Stomach (tissue), 4 donors: ENCODE measurements around the gene RNF44.

Experiments used
- EP300 ChIP-seq: sonication (generic); formaldehyde crosslinking; IDR thresholded peaks from one replicate; pipeline ENCODE4 v1.6.1; 2017; ENCODE audit warnings: antibody characterized with exemption
- POLR2A ChIP-seq, 4 donors: fragments of 450-650 bp; IDR thresholded peaks; one replicate each; pipeline ENCODE4 v1.6.1; 2016; ENCODE audit warnings: antibody characterized with exemption in 4 of 4, control low read depth in 2 of 4, mild to moderate bottlenecking in 1 of 4, moderate library complexity in 1 of 4
- TF ChIP-seq, protein P1 (sequence below), 7 experiments: fragments of 450-650 bp in 4 of 7; fragments of 200-600 bp in 3 of 7; sonication (generic) in 3 of 7; IDR thresholded peaks; one replicate each; pipeline ENCODE4 v1.5.1; 2016 to 2019; ENCODE audit warnings: antibody characterized with exemption in 7 of 7, control low read depth in 2 of 7, mild to moderate bottlenecking in 1 of 7

DNA sequence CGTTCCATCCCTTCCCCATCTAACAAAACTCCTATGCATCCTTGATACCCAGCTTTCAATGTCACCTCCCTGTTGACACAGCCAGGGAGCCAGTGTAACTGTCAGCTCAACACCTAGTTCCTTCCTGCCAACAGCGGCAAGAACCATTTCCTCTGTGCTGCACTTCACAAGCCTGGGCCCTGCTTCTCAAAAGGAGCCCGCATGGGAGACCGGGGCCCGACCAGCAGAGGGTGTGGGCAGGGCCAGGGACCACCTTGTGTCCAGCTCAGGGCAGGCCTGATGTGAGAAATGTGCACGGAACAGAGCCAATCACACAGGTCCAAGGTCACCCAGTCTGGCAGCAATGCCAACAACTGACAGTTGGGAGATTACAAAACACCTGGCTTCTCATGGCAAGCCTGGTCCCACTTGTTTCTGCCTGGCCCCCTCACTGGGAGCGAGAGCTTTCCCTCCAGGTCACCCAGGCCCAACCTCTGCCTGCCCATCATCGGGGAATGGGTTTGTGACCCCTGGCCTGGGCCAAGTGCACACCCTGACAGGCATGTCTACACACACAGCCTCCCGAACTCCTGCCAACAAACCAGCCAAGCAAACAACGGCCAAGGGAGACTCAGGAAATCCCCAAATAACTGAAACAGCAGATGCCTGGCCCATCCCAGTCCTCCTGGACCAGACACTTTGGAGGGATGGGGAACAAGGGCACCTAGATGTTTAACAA is 3.1 kb downstream of the RNF44 start:
- TF ChIP-seq, protein P1, sequence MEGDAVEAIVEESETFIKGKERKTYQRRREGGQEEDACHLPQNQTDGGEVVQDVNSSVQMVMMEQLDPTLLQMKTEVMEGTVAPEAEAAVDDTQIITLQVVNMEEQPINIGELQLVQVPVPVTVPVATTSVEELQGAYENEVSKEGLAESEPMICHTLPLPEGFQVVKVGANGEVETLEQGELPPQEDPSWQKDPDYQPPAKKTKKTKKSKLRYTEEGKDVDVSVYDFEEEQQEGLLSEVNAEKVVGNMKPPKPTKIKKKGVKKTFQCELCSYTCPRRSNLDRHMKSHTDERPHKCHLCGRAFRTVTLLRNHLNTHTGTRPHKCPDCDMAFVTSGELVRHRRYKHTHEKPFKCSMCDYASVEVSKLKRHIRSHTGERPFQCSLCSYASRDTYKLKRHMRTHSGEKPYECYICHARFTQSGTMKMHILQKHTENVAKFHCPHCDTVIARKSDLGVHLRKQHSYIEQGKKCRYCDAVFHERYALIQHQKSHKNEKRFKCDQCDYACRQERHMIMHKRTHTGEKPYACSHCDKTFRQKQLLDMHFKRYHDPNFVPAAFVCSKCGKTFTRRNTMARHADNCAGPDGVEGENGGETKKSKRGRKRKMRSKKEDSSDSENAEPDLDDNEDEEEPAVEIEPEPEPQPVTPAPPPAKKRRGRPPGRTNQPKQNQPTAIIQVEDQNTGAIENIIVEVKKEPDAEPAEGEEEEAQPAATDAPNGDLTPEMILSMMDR (IDR thresholded peaks at IDR 0.05), result no peak
- no peak for TF ChIP-seq POLR2A (IDR thresholded peaks at IDR 0.05)
- TF ChIP-seq EP300, result no peak
